ENCODE data around the gene KIF22. TPM values are rescaled to one million over a fixed set of nuclear protein-coding genes. Genes with fewer than 3 reads are reported as not detected.
"Not testable (repeated sequence)": the region's sequence is repeated elsewhere in the genome, so short reads cannot be mapped to it uniquely, and the experiment has no call there.

The KIF22 gene
- polyA plus RNA-seq, 3 donors: 22.0 to 46.2 (median 28.9) TPM

- H3K4me1 Mint-ChIP-seq: peaks cover 41% of the 10 kb centered on the region
- 87% methylated on average over 5 of the region's 9 CpGs for WGBS (ENCODE audit: insufficient coverage)
- no peak for DNase-seq
These were observed 1.6 kb downstream of the KIF22 start for GRCh38 chr16:29791845-29792807.

GRCh38 chr16:29793153-29793552, 2.6 kb downstream of the KIF22 start:
- H3K36me3 ChIP-seq (replicated peaks in 1 of 2; ENCODE audit: control insufficient read depth in 1 of 2, insufficient read depth in 2 of 2, low read length in 2 of 2): peaks cover 14 to 16% of the 10 kb centered on the region in 2 donors
- DNase-seq; H3K9me3 Mint-ChIP-seq; H3K27ac ChIP-seq (ENCODE audit: low read depth in 1 of 2, low read length in 2 of 2); H3K4me2 ChIP-seq (replicated peaks; ENCODE audit: extremely low read depth, low read length, poor library complexity, severe bottlenecking); H3K4me3 ChIP-seq (replicated peaks in 1 of 3; ENCODE audit: low read depth in 2 of 3, low read length in 3 of 3); H3K9ac ChIP-seq (ENCODE audit: insufficient read depth, low read length, poor library complexity, severe bottlenecking); H3K9me3 ChIP-seq (replicated peaks in 1 of 2; ENCODE audit: control insufficient read depth in 1 of 2, insufficient read depth in 1 of 2, low read length in 2 of 2); H4K20me1 ChIP-seq (ENCODE audit: insufficient read depth, low read length); H3K27me3 ChIP-seq (ENCODE audit: control insufficient read depth in 2 of 2, insufficient read depth in 2 of 2, low read length in 2 of 2); intact Hi-C loops (cut with micrococcal nuclease); H3K4me3 Mint-ChIP-seq; H2AFZ ChIP-seq (ENCODE audit: insufficient read depth, low read depth, low read length, poor library complexity, severe bottlenecking); H3K27me3 Mint-ChIP-seq (ENCODE audit: low read depth in 3 of 3): not testable (repeated sequence)
- Mint-ChIP-seq H3K4me1 (peaks cover 41% of the 10 kb centered on the region), H3K27ac (peak overlapping the region in 3 of 7 donors; percentile 3 to 65 (median 25)), H3K36me3 (peaks cover 15 to 27% of the 10 kb centered on the region in 2 donors)
- peaks cover 73% of the 10 kb centered on the region for H3K79me2 ChIP-seq (ENCODE audit: insufficient read depth, low read length)
- WGBS (ENCODE audit: insufficient coverage): 95% methylated on average over 16 of the region's 18 CpGs
- peaks cover 25 to 33% of the 10 kb centered on the region in 2 donors for H3K4me1 ChIP-seq (ENCODE audit: control insufficient read depth in 1 of 2, insufficient read depth in 2 of 2, low read length in 2 of 2)

More at GRCh38 chr16:29791845-29792807, 1.6 kb downstream of the KIF22 start:
- H3K9me3 ChIP-seq (replicated peaks in 1 of 2; ENCODE audit: control insufficient read depth in 1 of 2, insufficient read depth in 1 of 2, low read length in 2 of 2): no peaks in the 10 kb centered on the region
- intact Hi-C loops (cut with micrococcal nuclease): loop anchor here in 1 of 2 donors (2.0 kb wide), 2 partner anchors 13 to 45 kb away; no protein-coding TSS in a partner anchor
- H3K36me3 ChIP-seq (replicated peaks in 1 of 2; ENCODE audit: control insufficient read depth in 1 of 2, insufficient read depth in 2 of 2, low read length in 2 of 2): peaks cover 6% of the 10 kb centered on the region in 2 donors
- H4K20me1 ChIP-seq (ENCODE audit: insufficient read depth, low read length): no peaks in the 10 kb centered on the region
- no peak overlapping the region for H3K9ac ChIP-seq (ENCODE audit: insufficient read depth, low read length, poor library complexity, severe bottlenecking)
- peaks cover 0 to 2% (median 0%) of the 10 kb centered on the region in 7 donors for H3K9me3 Mint-ChIP-seq
- H3K4me1 ChIP-seq (ENCODE audit: control insufficient read depth in 1 of 2, insufficient read depth in 2 of 2, low read length in 2 of 2): peaks cover 25 to 33% of the 10 kb centered on the region in 2 donors
- peaks cover 66% of the 10 kb centered on the region for H3K79me2 ChIP-seq (ENCODE audit: insufficient read depth, low read length)
- H3K27ac Mint-ChIP-seq: peak overlapping the region in 3 of 7 donors; percentile 21 to 89 (median 30)
- TF ChIP-seq CTCF (IDR thresholded peaks at IDR 0.05): no peak
- H3K27me3 ChIP-seq (ENCODE audit: control insufficient read depth in 2 of 2, insufficient read depth in 2 of 2, low read length in 2 of 2): no peaks in the 10 kb centered on the region
- H3K27ac ChIP-seq (ENCODE audit: low read depth in 1 of 2, low read length in 2 of 2): peak overlapping the region in 1 of 2 donors; percentile 74
- H3K27me3 Mint-ChIP-seq (ENCODE audit: low read depth in 3 of 3): peaks cover 0 to 1% (median 0%) of the 10 kb centered on the region in 3 donors
- no peak overlapping the region for H3K4me3 Mint-ChIP-seq
- peak overlapping the region in 1 of 3 experiments; percentile 97 for H3K4me3 ChIP-seq (replicated peaks in 1 of 3; ENCODE audit: low read depth in 2 of 3, low read length in 3 of 3)
- H2AFZ ChIP-seq (ENCODE audit: insufficient read depth, low read depth, low read length, poor library complexity, severe bottlenecking): peak overlapping the region; percentile 97
- peaks cover 6 to 19% of the 10 kb centered on the region in 2 donors for H3K36me3 Mint-ChIP-seq
- H3K4me2 ChIP-seq (replicated peaks; ENCODE audit: extremely low read depth, low read length, poor library complexity, severe bottlenecking): peak overlapping the region; percentile 91
